GM12878 (cell line): ENCODE results near the gene ZNF771. TPM values are rescaled to one million over a fixed set of nuclear protein-coding genes. Genes with fewer than 3 reads are reported as not detected.

ENCODE experiments used
- ASH2L ChIP-seq: fragments of 300-600, 200-600 bp; sonication (generic); IDR thresholded peaks from 2 replicates; pipeline ENCODE4 v1.6.1; 2017; ENCODE audit warnings: low read depth, mild to moderate bottlenecking, borderline replicate concordance
- CBFB ChIP-seq: IDR thresholded peaks from 2 replicates; pipeline ENCODE4 v1.6.1; 2016; ENCODE audit warnings: antibody characterized with exemption, low read depth
- CHD2 ChIP-seq: IDR thresholded peaks from 2 replicates; pipeline ENCODE4 v1.6.1; 2011; ENCODE audit warnings: low read depth, low read length, improper control_type of control experiment, borderline replicate concordance
- FOXK2 ChIP-seq: fragments of 450-650 bp; IDR thresholded peaks from 2 replicates; pipeline ENCODE4 v1.6.1; 2017; ENCODE audit warnings: mild to moderate bottlenecking, moderate library complexity
- GABPA ChIP-seq: IDR thresholded peaks from 2 replicates; pipeline ENCODE4 v1.6.1; 2014; ENCODE audit warnings: antibody characterized with exemption, low read depth, mild to moderate bottlenecking, inconsistent platforms
- HDGF ChIP-seq: fragments of 450-650 bp; IDR thresholded peaks from 2 replicates; pipeline ENCODE4 v1.6.1; 2016; ENCODE audit warnings: antibody characterized with exemption
- MEF2A ChIP-seq: IDR thresholded peaks from 2 replicates; pipeline ENCODE4 v1.6.1; 2011; ENCODE audit warnings: low read depth, mild to moderate bottlenecking, low read length, moderate library complexity; ENCODE audit not compliant: insufficient read depth
- PML ChIP-seq: IDR thresholded peaks from 2 replicates; pipeline ENCODE4 v1.6.1; 2012; ENCODE audit warnings: low read length, inconsistent platforms
- POLR2A ChIP-seq: IDR thresholded peaks from 2 replicates; pipeline ENCODE4 v1.6.1; 2011; ENCODE audit warnings: low read depth, mild to moderate bottlenecking, low read length
- POLR2AphosphoS5 ChIP-seq: IDR thresholded peaks from 2 replicates; pipeline ENCODE4 v1.6.1; 2011; ENCODE audit warnings: mild to moderate bottlenecking, low read length, inconsistent platforms
- REST ChIP-seq: IDR thresholded peaks from 2 replicates; pipeline ENCODE4 v1.6.1; 2012; ENCODE audit warnings: mild to moderate bottlenecking, low read depth, low read length
- SP1 ChIP-seq: IDR thresholded peaks from one replicate; pipeline ENCODE4 v1.6.1; 2011; ENCODE audit warnings: low read depth, low read length
- SREBF1 ChIP-seq: IDR thresholded peaks from 2 replicates; pipeline ENCODE4 v1.6.1; 2012; ENCODE audit warnings: mild to moderate bottlenecking, low read length
- TCF7 ChIP-seq: IDR thresholded peaks from 2 replicates; pipeline ENCODE4 v1.6.1; 2014; ENCODE audit warnings: antibody characterized with exemption, borderline replicate concordance
- USF2 ChIP-seq: IDR thresholded peaks from 2 replicates; pipeline ENCODE4 v1.6.1; 2011; ENCODE audit warnings: low read depth, low read length, improper control_type of control experiment, borderline replicate concordance
- ZBTB33 ChIP-seq: fragments of 450-650 bp; IDR thresholded peaks from 2 replicates; pipeline ENCODE4 v1.6.1; 2017; ENCODE audit warnings: mild to moderate bottlenecking
- ZZZ3 ChIP-seq: IDR thresholded peaks from 2 replicates; pipeline ENCODE4 v1.6.1; 2011; ENCODE audit warnings: low read depth; ENCODE audit not compliant: control insufficient read depth, insufficient read length
- polyA plus RNA-seq, 11 experiments: library from polyadenylated mRNA; depleted of rRNA in 4 of 11; unstranded in 6 of 11; stranded (reverse) in 5 of 11; fragments of >200 nt; fragmentation: Nextera tagmentation in 4 of 11; fragmentation: Illumina TruSeq in 1 of 11; extraction: Ambion mirVana in 4 of 11; extraction: Trizol in 1 of 11; gene quantifications; 1 replicate in 1 of 11; 2 replicates in 10 of 11; pipeline versions ENCODE4 v1.2.1 to v1.2.3, GENCODE V29; 2011 to 2016; ENCODE audit warnings: inconsistent platforms in 2 of 11, missing spikeins in 2 of 11, low read depth in 1 of 11
- total RNA-seq, 4 experiments: library from RNA; depleted of rRNA in 3 of 4; stranded (reverse); fragments of >200 nt in 3 of 4; fragmentation: Illumina TruSeq in 1 of 4; extraction: Trizol in 1 of 4; gene quantifications; 2 replicates each; pipeline versions ENCODE4 v1.2.1 to v1.2.3, GENCODE V29; 2013 to 2021
- TF ChIP-seq, protein P1 (sequence below): fragments of 450-650 bp; IDR thresholded peaks from 2 replicates; pipeline ENCODE4 v1.6.1; 2017; ENCODE audit warnings: mild to moderate bottlenecking, moderate library complexity
- TF ChIP-seq, protein P2 (sequence below): IDR thresholded peaks from 2 replicates; pipeline ENCODE4 v1.6.1; 2011; ENCODE audit warnings: borderline replicate concordance, low read depth, mild to moderate bottlenecking, moderate library complexity, mixed read lengths, low read length; ENCODE audit not compliant: insufficient read depth; ENCODE audit errors: extremely low read length

Gene ZNF771
- total and polyA plus RNA-seq, 10 of the 15 experiments (the other 5 are each of a cell fraction or from before 2014, with no cell fraction given): 0.98 to 7.6 (median 3.7) TPM

GRCh38 chr16:30445408-30446202 lies 38.2 kb downstream of the ZNF771 start, which contains the start of gene SEPHS2 (continued):
- TF ChIP-seq, protein P1, sequence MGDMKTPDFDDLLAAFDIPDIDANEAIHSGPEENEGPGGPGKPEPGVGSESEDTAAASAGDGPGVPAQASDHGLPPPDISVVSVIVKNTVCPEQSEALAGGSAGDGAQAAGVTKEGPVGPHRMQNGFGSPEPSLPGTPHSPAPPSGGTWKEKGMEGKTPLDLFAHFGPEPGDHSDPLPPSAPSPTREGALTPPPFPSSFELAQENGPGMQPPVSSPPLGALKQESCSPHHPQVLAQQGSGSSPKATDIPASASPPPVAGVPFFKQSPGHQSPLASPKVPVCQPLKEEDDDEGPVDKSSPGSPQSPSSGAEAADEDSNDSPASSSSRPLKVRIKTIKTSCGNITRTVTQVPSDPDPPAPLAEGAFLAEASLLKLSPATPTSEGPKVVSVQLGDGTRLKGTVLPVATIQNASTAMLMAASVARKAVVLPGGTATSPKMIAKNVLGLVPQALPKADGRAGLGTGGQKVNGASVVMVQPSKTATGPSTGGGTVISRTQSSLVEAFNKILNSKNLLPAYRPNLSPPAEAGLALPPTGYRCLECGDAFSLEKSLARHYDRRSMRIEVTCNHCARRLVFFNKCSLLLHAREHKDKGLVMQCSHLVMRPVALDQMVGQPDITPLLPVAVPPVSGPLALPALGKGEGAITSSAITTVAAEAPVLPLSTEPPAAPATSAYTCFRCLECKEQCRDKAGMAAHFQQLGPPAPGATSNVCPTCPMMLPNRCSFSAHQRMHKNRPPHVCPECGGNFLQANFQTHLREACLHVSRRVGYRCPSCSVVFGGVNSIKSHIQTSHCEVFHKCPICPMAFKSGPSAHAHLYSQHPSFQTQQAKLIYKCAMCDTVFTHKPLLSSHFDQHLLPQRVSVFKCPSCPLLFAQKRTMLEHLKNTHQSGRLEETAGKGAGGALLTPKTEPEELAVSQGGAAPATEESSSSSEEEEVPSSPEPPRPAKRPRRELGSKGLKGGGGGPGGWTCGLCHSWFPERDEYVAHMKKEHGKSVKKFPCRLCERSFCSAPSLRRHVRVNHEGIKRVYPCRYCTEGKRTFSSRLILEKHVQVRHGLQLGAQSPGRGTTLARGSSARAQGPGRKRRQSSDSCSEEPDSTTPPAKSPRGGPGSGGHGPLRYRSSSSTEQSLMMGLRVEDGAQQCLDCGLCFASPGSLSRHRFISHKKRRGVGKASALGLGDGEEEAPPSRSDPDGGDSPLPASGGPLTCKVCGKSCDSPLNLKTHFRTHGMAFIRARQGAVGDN: peak; percentile 86
- TF ChIP-seq MEF2A (0 out of 2 replicates have a peak, but pooled peaks have one; percentile 42), SP1 (peak; percentile 95), PML (peak; percentile 98), SREBF1 (no peak), POLR2A (peak; percentile 90), CBFB (peak; percentile 88), USF2 (no peak; the same call in 1 of the 2 replicates), ASH2L (peak; percentile 49; the same call in 1 of the 2 replicates), CHD2 (peak; percentile 85; the same call in 1 of the 2 replicates), TCF7 (no peak), REST (no peak), ZZZ3 (no peak), GABPA (peak; percentile 72), ZBTB33 (peak; percentile 64; the same call in 1 of the 2 replicates), FOXK2 (peak; percentile 60), HDGF (0 out of 2 replicates have a peak, but pooled peaks have one; percentile 27), POLR2AphosphoS5 (peak; percentile 98)
- TF ChIP-seq, protein P2, sequence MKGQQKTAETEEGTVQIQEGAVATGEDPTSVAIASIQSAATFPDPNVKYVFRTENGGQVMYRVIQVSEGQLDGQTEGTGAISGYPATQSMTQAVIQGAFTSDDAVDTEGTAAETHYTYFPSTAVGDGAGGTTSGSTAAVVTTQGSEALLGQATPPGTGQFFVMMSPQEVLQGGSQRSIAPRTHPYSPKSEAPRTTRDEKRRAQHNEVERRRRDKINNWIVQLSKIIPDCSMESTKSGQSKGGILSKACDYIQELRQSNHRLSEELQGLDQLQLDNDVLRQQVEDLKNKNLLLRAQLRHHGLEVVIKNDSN: peak; percentile 51
